GM19455 (cell line): ENCODE measurements around the gene BPIFB6.

Experiments used
- ATAC-seq: cut with Tn5 transposase; IDR thresholded peaks from one replicate; pipeline ENCODE4 v1.9.1; 2021; ENCODE audit not compliant: unreplicated experiment

Gene BPIFB6

DNA sequence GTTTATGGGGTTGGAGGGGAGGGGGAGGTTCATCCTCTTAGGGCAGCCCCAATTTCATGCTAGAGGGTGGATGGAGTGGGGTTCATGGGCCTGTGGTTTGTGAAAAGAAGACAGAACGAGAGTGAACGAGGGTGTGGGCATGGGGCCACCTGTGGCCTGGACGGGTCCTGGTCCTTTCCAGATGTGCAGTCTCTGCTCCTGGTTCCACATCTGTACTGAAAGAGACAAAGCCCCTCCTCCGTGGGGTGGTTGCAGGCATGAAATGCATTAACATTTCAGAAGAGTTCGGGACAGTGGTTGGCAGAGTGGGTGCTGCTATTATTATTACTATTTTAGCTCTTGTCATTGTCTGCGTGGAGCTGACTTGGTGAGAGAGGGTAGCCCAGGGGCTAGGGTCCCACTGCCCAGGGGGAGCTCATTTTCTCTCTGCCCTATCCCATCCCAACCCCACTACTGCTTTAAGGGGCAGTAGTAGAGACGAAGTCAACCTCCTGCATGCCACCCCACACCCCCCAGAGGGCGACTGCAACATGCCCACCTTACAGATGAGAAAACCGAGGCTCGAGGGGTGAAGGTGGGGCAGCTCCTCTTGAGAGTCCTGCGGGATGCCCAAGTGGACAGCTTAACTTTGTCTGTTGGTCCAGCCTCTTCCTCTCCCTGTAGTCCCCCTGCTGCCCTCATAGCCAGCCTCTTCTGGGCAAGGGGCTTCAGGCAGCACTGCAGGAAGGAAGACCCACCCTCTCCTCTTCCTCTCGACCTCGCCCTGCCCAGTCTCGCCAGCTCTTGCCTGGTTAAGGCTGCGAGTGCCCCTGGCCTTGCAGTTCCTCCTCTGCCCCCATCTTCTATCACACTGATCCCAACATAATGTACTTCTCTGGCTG lies 15.5 kb upstream of the BPIFB6 start:
- ATAC-seq: no peak

GRCh38 chr20:33016581-33017109 lies 14.8 kb upstream of the BPIFB6 start:
- no peak for ATAC-seq

DNA sequence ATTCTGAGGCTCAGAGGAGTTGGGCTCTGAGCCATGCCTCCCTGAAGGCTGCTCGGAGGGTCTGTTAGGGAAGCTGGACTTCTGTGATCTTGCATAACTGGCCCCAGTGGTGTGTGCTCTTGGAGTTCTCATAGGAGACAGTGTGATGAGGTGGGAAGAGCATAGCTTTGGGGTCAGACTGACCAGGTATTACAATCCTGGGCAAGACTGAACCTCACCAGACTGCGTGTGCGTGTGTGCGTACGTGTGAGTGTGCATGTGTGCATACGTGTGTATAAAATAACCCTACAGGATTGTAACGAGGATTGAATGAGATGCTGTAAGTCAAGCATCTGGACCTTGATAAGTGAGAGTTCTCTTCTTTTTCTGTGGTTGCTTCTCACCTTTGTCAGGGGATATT lies 13.9 kb upstream of the BPIFB6 start:
- ATAC-seq: no peak

DNA sequence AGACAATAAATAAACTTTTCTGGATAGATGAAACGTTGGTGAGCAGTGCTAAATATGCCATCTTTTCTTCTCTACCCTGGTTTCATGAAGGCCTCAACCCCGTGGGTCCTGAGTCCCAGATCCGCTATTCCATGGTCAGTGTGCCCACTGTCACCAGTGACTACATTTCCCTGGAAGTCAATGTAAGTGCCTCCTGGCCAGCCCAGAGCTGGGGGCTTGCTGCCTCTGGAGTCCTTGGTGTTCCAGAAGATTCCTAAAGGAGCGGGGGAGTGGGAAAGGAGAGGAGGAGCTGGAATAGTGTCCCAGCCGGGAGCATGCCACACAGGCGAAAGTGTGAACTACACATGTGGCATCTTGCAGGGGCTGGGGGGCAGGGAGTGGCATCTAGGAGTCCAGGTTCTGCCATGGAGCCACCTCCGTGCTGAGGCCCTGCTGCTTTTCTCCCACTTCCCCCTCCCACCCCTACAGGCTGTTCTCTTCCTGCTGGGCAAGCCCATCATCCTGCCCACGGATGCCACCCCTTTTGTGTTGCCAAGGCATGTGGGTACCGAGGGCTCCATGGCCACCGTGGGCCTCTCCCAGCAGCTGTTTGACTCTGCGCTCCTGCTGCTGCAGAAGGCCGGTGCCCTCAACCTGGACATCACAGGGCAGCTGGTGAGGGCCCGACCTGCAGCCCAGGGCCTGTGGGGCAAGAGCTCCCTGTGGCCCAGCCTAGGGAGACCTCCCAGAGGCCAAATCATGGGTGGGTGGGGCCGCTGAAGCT lies 13.1 kb upstream of the BPIFB6 start:
- ATAC-seq: no peak

- ATAC-seq: no peak
Measured at GRCh38 chr20:33019465-33020277, 11.8 kb upstream of the BPIFB6 start.

DNA sequence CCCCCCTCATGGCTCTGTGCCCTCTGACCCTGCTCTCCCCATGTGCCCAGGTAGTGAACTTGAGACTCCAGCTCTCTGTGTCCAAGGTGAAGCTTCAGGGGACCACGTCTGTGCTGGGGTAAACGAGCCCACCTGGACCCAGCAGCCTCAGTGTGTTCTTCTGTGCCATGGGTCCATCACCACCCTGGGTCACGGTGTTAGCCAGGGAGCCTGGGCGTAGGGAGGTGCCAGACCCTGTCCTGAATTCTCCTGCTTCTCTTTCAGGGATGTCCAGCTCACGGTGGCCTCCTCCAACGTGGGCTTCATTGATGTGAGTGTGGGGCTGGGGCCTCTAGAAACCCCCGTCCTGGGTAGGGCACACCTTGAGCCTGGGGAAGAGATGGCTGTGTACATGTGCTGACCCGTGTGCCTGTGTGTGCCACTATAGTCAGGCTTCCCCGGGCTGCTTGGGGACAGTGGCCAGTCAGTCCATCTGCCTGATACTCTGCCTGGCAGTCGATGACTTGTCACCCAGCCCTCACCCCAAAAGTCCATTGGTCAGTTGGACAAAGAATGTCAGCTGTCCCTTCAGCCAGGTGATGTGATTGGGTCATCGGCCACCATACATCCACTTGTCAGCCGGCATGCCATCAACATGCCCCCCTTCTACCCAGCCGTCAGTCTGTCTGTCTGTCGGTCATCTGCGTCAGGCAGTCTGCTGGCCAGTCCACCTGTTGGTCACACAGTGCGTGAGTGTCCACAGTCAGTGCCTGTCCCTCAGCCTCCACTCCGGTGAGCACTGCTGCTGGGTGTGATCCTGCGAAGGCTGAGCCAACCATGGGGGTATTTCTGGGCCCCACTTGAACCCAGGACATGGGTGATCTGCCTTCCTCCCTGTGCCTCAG lies 10.9 kb upstream of the BPIFB6 start:
- ATAC-seq: no peak

- ATAC-seq: no peak
Measured at GRCh38 chr20:33021879-33022278, 9.6 kb upstream of the BPIFB6 start.

- no peak for ATAC-seq
Measured at GRCh38 chr20:33022289-33022688, 9.2 kb upstream of the BPIFB6 start.

- no peak for ATAC-seq
Measured at GRCh38 chr20:33022694-33023438, 8.6 kb upstream of the BPIFB6 start.

- ATAC-seq: no peak
Measured at GRCh38 chr20:33023439-33024242, 7.8 kb upstream of the BPIFB6 start.

- no peak for ATAC-seq
Measured at GRCh38 chr20:33024243-33024560, 7.2 kb upstream of the BPIFB6 start.

DNA sequence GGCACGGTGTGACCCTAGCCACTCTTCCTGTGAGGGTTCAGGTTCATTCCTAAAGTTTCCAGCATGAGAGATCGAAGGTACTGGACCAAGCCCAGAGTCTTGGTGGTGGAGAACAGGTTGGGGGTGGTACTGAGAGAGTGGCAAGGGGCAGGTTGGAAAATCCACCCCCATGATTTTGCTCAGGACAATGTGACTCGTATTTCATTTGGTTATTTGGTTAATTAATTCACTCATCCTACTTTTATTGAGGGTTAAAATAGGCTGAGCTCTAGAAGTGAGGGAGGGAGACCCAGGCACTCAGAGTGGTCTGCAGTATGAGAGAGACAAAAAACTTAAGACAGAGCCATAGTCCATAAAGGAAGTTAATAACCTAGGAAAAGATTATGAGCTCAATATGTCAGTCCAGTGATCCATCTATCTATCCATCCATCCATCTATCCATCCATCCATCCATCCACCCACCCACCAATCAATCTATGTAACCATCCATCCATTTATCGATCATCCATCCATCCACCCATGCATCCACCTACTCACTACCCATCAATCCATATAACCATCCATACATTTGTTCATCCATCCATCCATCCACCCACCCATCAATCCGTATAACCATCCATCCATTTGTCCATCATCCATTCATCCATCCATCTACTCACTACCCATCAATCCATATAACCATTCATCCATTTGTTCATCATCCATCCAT lies 6.7 kb upstream of the BPIFB6 start:
- no peak for ATAC-seq

GRCh38 chr20:33025318-33025876 lies 6.1 kb upstream of the BPIFB6 start:
- ATAC-seq: no peak

DNA sequence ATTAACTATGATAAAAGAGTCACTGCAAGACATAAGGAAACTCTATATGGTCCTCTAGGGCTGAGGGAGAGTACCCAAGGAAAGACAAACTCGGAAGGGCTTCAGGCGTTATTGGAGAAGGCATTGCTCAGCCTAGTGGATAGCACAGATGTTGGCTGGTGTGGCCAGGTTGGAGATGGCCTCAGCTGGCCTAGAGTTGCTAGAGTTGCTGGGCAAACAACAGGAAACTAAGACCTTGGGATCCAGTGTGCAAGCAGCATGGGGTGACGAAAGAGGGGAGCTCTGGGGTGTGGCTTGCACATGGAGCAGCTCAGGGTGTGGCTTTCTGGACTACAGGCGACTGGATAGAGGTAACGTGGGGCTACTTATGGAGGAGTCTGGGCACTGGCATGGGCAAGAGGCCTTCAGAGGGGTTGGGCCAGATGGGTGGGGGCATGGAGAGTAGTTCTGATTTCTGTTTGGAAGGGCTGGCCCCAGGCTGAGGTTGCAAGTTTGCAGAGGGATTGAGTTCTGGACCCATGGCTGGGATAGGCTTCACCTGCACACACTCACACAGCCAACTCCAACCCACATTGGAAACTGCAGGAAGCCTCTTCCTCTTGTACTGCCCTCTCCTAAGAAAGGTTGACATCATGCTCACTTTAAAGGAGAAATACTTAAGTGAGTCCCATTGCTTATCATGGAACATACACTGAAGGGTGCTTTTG lies 5.2 kb upstream of the BPIFB6 start:
- no peak for ATAC-seq

DNA sequence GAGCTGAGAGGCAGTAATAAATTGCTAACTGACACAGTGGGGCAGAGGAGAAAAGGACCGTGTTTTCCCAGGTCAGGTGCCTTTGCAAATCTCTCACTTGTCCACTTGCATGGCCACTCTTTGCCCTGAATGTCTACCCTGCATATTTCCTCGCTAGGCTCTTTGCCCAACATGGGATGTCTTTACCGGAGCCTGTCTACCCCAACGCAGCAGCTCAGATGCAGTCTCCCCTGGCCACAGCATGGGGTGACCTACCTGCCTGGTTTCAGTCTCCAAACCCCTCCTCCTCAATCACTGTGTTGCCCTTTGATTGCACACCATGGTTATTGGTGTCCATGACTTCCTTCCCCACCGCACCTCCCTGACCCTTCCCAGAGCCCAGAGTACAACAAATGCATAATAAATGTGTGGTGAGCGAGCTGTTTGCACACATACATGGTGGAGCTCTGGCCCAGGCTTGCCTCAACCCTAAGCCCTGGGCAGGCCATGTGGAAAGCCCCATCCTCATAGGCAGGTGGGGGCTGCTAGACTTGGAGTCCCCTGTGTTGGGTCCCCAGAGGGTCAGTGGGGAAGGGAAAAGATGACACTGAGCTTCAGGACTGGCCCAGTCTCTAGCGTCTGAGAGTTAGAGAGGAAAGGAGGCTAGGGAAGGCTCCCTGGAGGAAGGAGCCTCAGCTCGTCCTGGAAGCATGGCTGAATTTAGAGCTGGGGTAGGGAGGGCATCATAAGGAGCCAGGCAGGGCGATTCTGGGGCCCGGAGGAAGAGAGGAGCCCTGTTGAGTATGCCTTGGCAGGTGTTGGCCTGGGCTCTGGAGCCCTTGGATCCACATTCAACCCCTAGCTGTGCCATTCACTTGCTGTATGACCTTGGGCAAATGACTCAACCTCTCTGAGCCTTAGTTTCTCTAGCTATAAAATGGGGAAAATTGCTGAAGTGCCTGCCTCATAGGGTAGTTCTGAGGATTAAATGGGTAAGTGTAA lies 4.4 kb upstream of the BPIFB6 start:
- ATAC-seq: no peak
